HL-60 (cell line): Measurements from ENCODE around the gene MMAB.

Experiments used
- GABPA ChIP-seq: IDR thresholded peaks from 2 replicates; pipeline ENCODE4 v1.6.1; 2012; ENCODE audit warnings: low read depth
- POLR2AphosphoS5 ChIP-seq: IDR thresholded peaks from 2 replicates; pipeline ENCODE4 v1.6.1; 2012; ENCODE audit warnings: low read depth
- REST ChIP-seq: IDR thresholded peaks from 2 replicates; pipeline ENCODE4 v1.6.1; 2012; ENCODE audit warnings: low read depth; ENCODE audit not compliant: insufficient replicate concordance
- TF ChIP-seq, protein P1 (sequence below): IDR thresholded peaks from one replicate; pipeline ENCODE4 v1.5.1; 2011; ENCODE audit warnings: low read length, control low read depth, inconsistent platforms; ENCODE audit not compliant: insufficient read depth

- TF ChIP-seq, protein P1, sequence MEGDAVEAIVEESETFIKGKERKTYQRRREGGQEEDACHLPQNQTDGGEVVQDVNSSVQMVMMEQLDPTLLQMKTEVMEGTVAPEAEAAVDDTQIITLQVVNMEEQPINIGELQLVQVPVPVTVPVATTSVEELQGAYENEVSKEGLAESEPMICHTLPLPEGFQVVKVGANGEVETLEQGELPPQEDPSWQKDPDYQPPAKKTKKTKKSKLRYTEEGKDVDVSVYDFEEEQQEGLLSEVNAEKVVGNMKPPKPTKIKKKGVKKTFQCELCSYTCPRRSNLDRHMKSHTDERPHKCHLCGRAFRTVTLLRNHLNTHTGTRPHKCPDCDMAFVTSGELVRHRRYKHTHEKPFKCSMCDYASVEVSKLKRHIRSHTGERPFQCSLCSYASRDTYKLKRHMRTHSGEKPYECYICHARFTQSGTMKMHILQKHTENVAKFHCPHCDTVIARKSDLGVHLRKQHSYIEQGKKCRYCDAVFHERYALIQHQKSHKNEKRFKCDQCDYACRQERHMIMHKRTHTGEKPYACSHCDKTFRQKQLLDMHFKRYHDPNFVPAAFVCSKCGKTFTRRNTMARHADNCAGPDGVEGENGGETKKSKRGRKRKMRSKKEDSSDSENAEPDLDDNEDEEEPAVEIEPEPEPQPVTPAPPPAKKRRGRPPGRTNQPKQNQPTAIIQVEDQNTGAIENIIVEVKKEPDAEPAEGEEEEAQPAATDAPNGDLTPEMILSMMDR = no peak
- TF ChIP-seq REST (no peak), POLR2AphosphoS5 (no peak), GABPA (no peak)
These were observed 48.6 kb downstream of the MMAB start for GRCh38 chr12:109524466-109525278.
